ENCODE data around the gene CYB561D2.

Gene CYB561D2

GRCh38 chr3:50385754-50386153 is 35.1 kb downstream of the CYB561D2 start:
- Histone ChIP-seq H3K4me1 (ENCODE audit: low read length) (no peaks in the 10 kb centered on the region), H3K9me3 (ENCODE audit: insufficient read depth, low read length) (no peaks in the 10 kb centered on the region), H3K79me2 (ENCODE audit: low read length) (no peaks in the 10 kb centered on the region), H3K36me3 (replicated peaks; ENCODE audit: low read depth, low read length) (no peaks in the 10 kb centered on the region), H3K4me2 (ENCODE audit: low read length) (no peak overlapping the region), H3K4me3 (ENCODE audit: low read length) (no peak overlapping the region), H4K20me1 (ENCODE audit: insufficient read depth, low read length) (no peaks in the 10 kb centered on the region), H3K27ac (ENCODE audit: low read length) (no peak overlapping the region), H3K9ac (ENCODE audit: low read length) (no peak overlapping the region), H3K27me3 (ENCODE audit: low read depth, low read length) (no peaks in the 10 kb centered on the region), H2AFZ (ENCODE audit: low read depth, low read length) (no peak overlapping the region)
- no peak for TF ChIP-seq EZH2phosphoT487 (IDR thresholded peaks at IDR 0.05; ENCODE audit: low read depth)
- no peak for TF ChIP-seq CTCF (IDR thresholded peaks at IDR 0.05; ENCODE audit: low read depth, low read length)

- no peaks in the 10 kb centered on the region for H3K27me3 ChIP-seq (ENCODE audit: low read depth, low read length)
- no peak for TF ChIP-seq EZH2phosphoT487 (IDR thresholded peaks at IDR 0.05; ENCODE audit: low read depth)
- TF ChIP-seq CTCF (IDR thresholded peaks at IDR 0.05; ENCODE audit: low read depth, low read length): peak; percentile 45
- no peaks in the 10 kb centered on the region for H3K4me1 ChIP-seq (ENCODE audit: low read length)
- H3K4me3 ChIP-seq (ENCODE audit: low read length): no peak overlapping the region
- no peak overlapping the region for H3K27ac ChIP-seq (ENCODE audit: low read length)
- H3K9ac ChIP-seq (ENCODE audit: low read length): no peak overlapping the region
- H2AFZ ChIP-seq (ENCODE audit: low read depth, low read length): no peak overlapping the region
- no peaks in the 10 kb centered on the region for H3K9me3 ChIP-seq (ENCODE audit: insufficient read depth, low read length)
- no peaks in the 10 kb centered on the region for H4K20me1 ChIP-seq (ENCODE audit: insufficient read depth, low read length)
- no peak overlapping the region for H3K4me2 ChIP-seq (ENCODE audit: low read length)
- no peaks in the 10 kb centered on the region for H3K36me3 ChIP-seq (replicated peaks; ENCODE audit: low read depth, low read length)
- no peaks in the 10 kb centered on the region for H3K79me2 ChIP-seq (ENCODE audit: low read length)
Measured at GRCh38 chr3:50388016-50388719, 37.5 kb downstream of the CYB561D2 start.

- Histone ChIP-seq H2AFZ (ENCODE audit: low read depth, low read length) (no peak overlapping the region), H3K27me3 (ENCODE audit: low read depth, low read length) (no peaks in the 10 kb centered on the region), H3K27ac (ENCODE audit: low read length) (no peak overlapping the region), H3K4me1 (ENCODE audit: low read length) (no peaks in the 10 kb centered on the region), H3K4me3 (ENCODE audit: low read length) (no peak overlapping the region), H4K20me1 (ENCODE audit: insufficient read depth, low read length) (no peaks in the 10 kb centered on the region), H3K79me2 (ENCODE audit: low read length) (no peaks in the 10 kb centered on the region), H3K9me3 (ENCODE audit: insufficient read depth, low read length) (no peaks in the 10 kb centered on the region), H3K36me3 (replicated peaks; ENCODE audit: low read depth, low read length) (no peaks in the 10 kb centered on the region), H3K4me2 (ENCODE audit: low read length) (no peak overlapping the region), H3K9ac (ENCODE audit: low read length) (no peak overlapping the region)
- TF ChIP-seq EZH2phosphoT487 (IDR thresholded peaks at IDR 0.05; ENCODE audit: low read depth) (no peak), CTCF (IDR thresholded peaks at IDR 0.05; ENCODE audit: low read depth, low read length) (no peak; the same call in 1 of the 2 replicates)
Measured at GRCh38 chr3:50388720-50389413, 38.2 kb downstream of the CYB561D2 start.

- H3K9ac ChIP-seq (ENCODE audit: low read length): no peak overlapping the region
- no peaks in the 10 kb centered on the region for H3K9me3 ChIP-seq (ENCODE audit: insufficient read depth, low read length)
- no peaks in the 10 kb centered on the region for H3K79me2 ChIP-seq (ENCODE audit: low read length)
- no peaks in the 10 kb centered on the region for H3K27me3 ChIP-seq (ENCODE audit: low read depth, low read length)
- H2AFZ ChIP-seq (ENCODE audit: low read depth, low read length): no peak overlapping the region
- H3K4me1 ChIP-seq (ENCODE audit: low read length): no peaks in the 10 kb centered on the region
- TF ChIP-seq CTCF (IDR thresholded peaks at IDR 0.05; ENCODE audit: low read depth, low read length) (no peak), EZH2phosphoT487 (IDR thresholded peaks at IDR 0.05; ENCODE audit: low read depth) (no peak)
- H3K4me3 ChIP-seq (ENCODE audit: low read length): no peak overlapping the region
- H3K27ac ChIP-seq (ENCODE audit: low read length): no peak overlapping the region
- H3K4me2 ChIP-seq (ENCODE audit: low read length): no peak overlapping the region
- H4K20me1 ChIP-seq (ENCODE audit: insufficient read depth, low read length): no peaks in the 10 kb centered on the region
- H3K36me3 ChIP-seq (replicated peaks; ENCODE audit: low read depth, low read length): no peaks in the 10 kb centered on the region
Measured at GRCh38 chr3:50389414-50389767, 38.7 kb downstream of the CYB561D2 start.
